Neuronal stem cell (in vitro differentiated cells): ENCODE measurements around the gene AGXT.

ENCODE experiments used
- DNase-seq: peaks from one replicate; pipeline ENCODE4 v3.0.0-alpha.2; 2013; ENCODE audit warnings: low spot score
- H2AFZ ChIP-seq: one replicate; pipeline ENCODE4 v1.6.1; 2013; ENCODE audit warnings: mild to moderate bottlenecking, low read length, inconsistent platforms
- H2AK5ac ChIP-seq: 2 replicates; pipeline ENCODE4 v1.6.1; 2013; ENCODE audit warnings: low read depth, mild to moderate bottlenecking, inconsistent platforms, low read length, moderate library complexity, mixed read lengths
- H2BK120ac ChIP-seq: 2 replicates; pipeline ENCODE4 v1.6.1; 2013; ENCODE audit warnings: low read depth, mild to moderate bottlenecking, inconsistent platforms, low read length, moderate library complexity, mixed read lengths
- H2BK12ac ChIP-seq: one replicate; pipeline ENCODE4 v1.6.1; 2013; ENCODE audit warnings: low read length, inconsistent platforms
- H2BK15ac ChIP-seq: 2 replicates; pipeline ENCODE4 v1.6.1; 2013; ENCODE audit warnings: mild to moderate bottlenecking, low read length, inconsistent platforms, mixed read lengths
- H2BK5ac ChIP-seq: one replicate; pipeline ENCODE4 v1.6.1; 2013; ENCODE audit warnings: inconsistent platforms, mild to moderate bottlenecking, low read length, moderate library complexity
- H3K14ac ChIP-seq: one replicate; pipeline ENCODE4 v1.6.1; 2013; ENCODE audit warnings: low read length, inconsistent platforms
- H3K18ac ChIP-seq: 2 replicates; pipeline ENCODE4 v1.6.1; 2013; ENCODE audit warnings: low read length, inconsistent platforms
- H3K23ac ChIP-seq: 2 replicates; pipeline ENCODE4 v1.6.1; 2013; ENCODE audit warnings: low read depth, mild to moderate bottlenecking, mixed read lengths, low read length, inconsistent platforms; ENCODE audit not compliant: poor library complexity
- H3K27ac ChIP-seq: replicated peaks from 3 replicates; pipeline ENCODE4 v1.5.1; 2013; ENCODE audit warnings: low read length, inconsistent platforms
- H3K27me3 ChIP-seq, 3 experiments: 2 replicates each; pipeline ENCODE4 v1.6.1; 2013; ENCODE audit warnings: low read length in 3 of 3, mild to moderate bottlenecking in 2 of 3, inconsistent platforms in 1 of 3, low read depth in 1 of 3, mixed read lengths in 1 of 3, moderate library complexity in 1 of 3; ENCODE audit not compliant: control insufficient read depth in 3 of 3, insufficient read depth in 3 of 3
- H3K36me3 ChIP-seq, 2 donors: replicated peaks in 1 of 2; 2 replicates each; pipeline ENCODE4 v1.6.1; 2013; ENCODE audit warnings: low read length in 2 of 2; ENCODE audit not compliant: control insufficient read depth in 2 of 2, insufficient read depth in 2 of 2
- H3K4ac ChIP-seq: 2 replicates; pipeline ENCODE4 v1.6.1; 2013; ENCODE audit warnings: inconsistent platforms, mild to moderate bottlenecking, low read length, moderate library complexity
- H3K4me1 ChIP-seq, 2 donors: 1 replicate in 1 of 2; 2 replicates in 1 of 2; pipeline ENCODE4 v1.6.1; 2013; ENCODE audit warnings: low read length in 2 of 2, low read depth in 1 of 2; ENCODE audit not compliant: control insufficient read depth in 2 of 2, insufficient read depth in 1 of 2
- H3K4me2 ChIP-seq: one replicate; pipeline ENCODE4 v1.6.1; 2013; ENCODE audit warnings: mild to moderate bottlenecking, low read length, inconsistent platforms; ENCODE audit not compliant: insufficient read depth, poor library complexity, severe bottlenecking
- H3K4me3 ChIP-seq, 2 donors: 2 replicates each; pipeline ENCODE4 v1.5.1; 2013; ENCODE audit warnings: low read length in 2 of 2, mild to moderate bottlenecking in 2 of 2, inconsistent platforms in 1 of 2, moderate library complexity in 1 of 2
- H3K79me1 ChIP-seq: one replicate; pipeline ENCODE4 v1.6.1; 2013; ENCODE audit warnings: low read depth, mild to moderate bottlenecking, inconsistent platforms, low read length, moderate library complexity
- H3K9ac ChIP-seq: one replicate; pipeline ENCODE4 v1.6.1; 2013; ENCODE audit warnings: mild to moderate bottlenecking, low read depth, low read length, inconsistent platforms; ENCODE audit not compliant: poor library complexity
- H3K9me3 ChIP-seq, 2 donors: replicated peaks in 1 of 2; 2 replicates each; pipeline versions ENCODE3 to v1.6.1; 2013; ENCODE audit warnings: low read length in 2 of 2, mild to moderate bottlenecking in 2 of 2, inconsistent platforms in 1 of 2, low read depth in 1 of 2, mixed read lengths in 1 of 2, moderate library complexity in 1 of 2; ENCODE audit not compliant: control insufficient read depth in 2 of 2, insufficient read depth in 1 of 2
- H4K8ac ChIP-seq: one replicate; pipeline ENCODE4 v1.6.1; 2013; ENCODE audit warnings: low read depth, mild to moderate bottlenecking, inconsistent platforms, low read length, moderate library complexity
- H4K91ac ChIP-seq: one replicate; pipeline ENCODE4 v1.6.1; 2013; ENCODE audit warnings: low read length, low read depth, mild to moderate bottlenecking, inconsistent platforms; ENCODE audit not compliant: poor library complexity
- WGBS, 2 donors: extraction: QIAGEN DNeasy Blood & Tissue Kit; methylation state at CpG; one replicate each; pipeline ENCODE4 v1.1.7; 2013; ENCODE audit warnings: missing lambda C conversion rate in 2 of 2, mixed read lengths in 1 of 2; ENCODE audit not compliant: insufficient read length in 2 of 2, insufficient replicate concordance in 1 of 2; ENCODE audit errors: extremely low coverage in 2 of 2; 5-methylcytosine and 5-hydroxymethylcytosine counted together

AGXT gene

GRCh38 chr2:240857039-240858008, 11.3 kb upstream of the AGXT start:
- Histone ChIP-seq H3K4me2 (no peak overlapping the region), H3K18ac (no peak overlapping the region), H3K9me3 (peaks cover 0 to 3% of the 10 kb centered on the region in 2 donors), H4K8ac (no peak overlapping the region), H3K4me1 (no peaks in the 10 kb centered on the region), H3K4me3 (no peak overlapping the region), H3K27ac (no peak overlapping the region), H2AK5ac (peak overlapping the region; percentile 51), H3K23ac (no peak overlapping the region), H2BK5ac (peak overlapping the region; percentile 4), H4K91ac (no peak overlapping the region), H3K14ac (no peak overlapping the region), H2BK12ac (no peak overlapping the region), H3K27me3 (peaks cover 0 to 40% (median 0%) of the 10 kb centered on the region in 3 experiments), H3K4ac (no peak overlapping the region), H2BK15ac (no peak overlapping the region), H2AFZ (no peak overlapping the region), H3K9ac (no peak overlapping the region), H2BK120ac (no peak overlapping the region), H3K36me3 (no peaks in the 10 kb centered on the region), H3K79me1 (no peaks in the 10 kb centered on the region)
- DNase-seq = no peak
- WGBS, 2 donors = no CpG with 5 or more reads among the region's 21 CpGs

GRCh38 chr2:240858321-240858720, 10.3 kb upstream of the AGXT start:
- Histone ChIP-seq H3K4me1 (no peaks in the 10 kb centered on the region), H2BK120ac (no peak overlapping the region), H3K9me3 (peaks cover 0 to 3% of the 10 kb centered on the region in 2 donors), H4K91ac (no peak overlapping the region), H3K27ac (no peak overlapping the region), H4K8ac (no peak overlapping the region), H2BK12ac (no peak overlapping the region), H2BK15ac (no peak overlapping the region), H2AFZ (no peak overlapping the region), H3K79me1 (no peaks in the 10 kb centered on the region), H3K4me3 (no peak overlapping the region), H2AK5ac (no peak overlapping the region), H3K4ac (no peak overlapping the region), H3K4me2 (no peak overlapping the region), H3K23ac (no peak overlapping the region), H3K18ac (no peak overlapping the region), H3K9ac (no peak overlapping the region), H3K36me3 (no peaks in the 10 kb centered on the region), H3K27me3 (peaks cover 0 to 50% (median 0%) of the 10 kb centered on the region in 3 experiments), H2BK5ac (no peak overlapping the region), H3K14ac (no peak overlapping the region)
- no peak for DNase-seq
- no CpG with 5 or more reads among the region's 13 CpGs for WGBS, 2 donors

GRCh38 chr2:240858871-240859270, 9.8 kb upstream of the AGXT start:
- WGBS, 2 donors = no CpG with 5 or more reads among the region's 10 CpGs
- Histone ChIP-seq H4K91ac (no peak overlapping the region), H2AK5ac (no peak overlapping the region), H2BK15ac (no peak overlapping the region), H3K27ac (no peak overlapping the region), H4K8ac (no peak overlapping the region), H2BK12ac (no peak overlapping the region), H3K27me3 (peaks cover 0 to 54% (median 0%) of the 10 kb centered on the region in 3 experiments), H2BK120ac (no peak overlapping the region), H3K9ac (no peak overlapping the region), H3K4me1 (no peaks in the 10 kb centered on the region), H3K4me3 (no peak overlapping the region), H2AFZ (no peak overlapping the region), H3K4me2 (no peak overlapping the region), H3K18ac (no peak overlapping the region), H3K4ac (no peak overlapping the region), H3K36me3 (no peaks in the 10 kb centered on the region), H3K9me3 (peaks cover 0 to 3% of the 10 kb centered on the region in 2 donors), H2BK5ac (no peak overlapping the region), H3K23ac (no peak overlapping the region), H3K14ac (no peak overlapping the region), H3K79me1 (no peaks in the 10 kb centered on the region)
- no peak for DNase-seq

- no peak overlapping the region for H3K4ac ChIP-seq
- no peak overlapping the region for H3K4me2 ChIP-seq
- no peak overlapping the region for H3K23ac ChIP-seq
- H2AK5ac ChIP-seq = no peak overlapping the region
- peaks cover 0 to 59% (median 0%) of the 10 kb centered on the region in 3 experiments for H3K27me3 ChIP-seq
- H3K79me1 ChIP-seq = no peaks in the 10 kb centered on the region
- no peaks in the 10 kb centered on the region for H3K36me3 ChIP-seq
- no peak overlapping the region for H2BK5ac ChIP-seq
- H4K91ac ChIP-seq = no peak overlapping the region
- no peaks in the 10 kb centered on the region for H3K4me1 ChIP-seq
- H4K8ac ChIP-seq = no peak overlapping the region
- H2BK15ac ChIP-seq = no peak overlapping the region
- H2BK120ac ChIP-seq = no peak overlapping the region
- no peaks in the 10 kb centered on the region for H3K9me3 ChIP-seq
- H3K27ac ChIP-seq = no peak overlapping the region
- H3K4me3 ChIP-seq = no peak overlapping the region
- no peak overlapping the region for H2AFZ ChIP-seq
- no peak for DNase-seq
- H3K9ac ChIP-seq = no peak overlapping the region
- H3K14ac ChIP-seq = no peak overlapping the region
- WGBS, 2 donors = no CpG with 5 or more reads among the region's 2 CpGs
- no peak overlapping the region for H2BK12ac ChIP-seq
- H3K18ac ChIP-seq = no peak overlapping the region
These were observed 7.1 kb upstream of the AGXT start for GRCh38 chr2:240861547-240861946.
